PC-3 (cell line): Measurements from ENCODE around the gene ADAMTS17. TPM values are rescaled to one million over a fixed set of nuclear protein-coding genes. Genes with fewer than 3 reads are reported as not detected.

Source experiments
- ATAC-seq: fragments of 200-7000 bp; cut with Tn5 transposase; 2 replicates; pipeline ENCODE4 v1.9.1; 2020; ENCODE audit warnings: mild to moderate bottlenecking, moderate library complexity
- BruUV-seq: library from RNA; stranded (reverse); fragments of 400-500 nt; replicated peaks from 2 replicates; lab custom pipeline; 2021; lab: Mats Ljungman, UMichigan
- CTCF ChIA-PET: fragments of 300-600 bp; sonication (Branson Sonifier 250); formaldehyde crosslinking; loops from one replicate; lab custom pipeline; 2022; ENCODE audit warnings: antibody characterized with exemption; lab: Charles Lee
- POLR2A ChIA-PET: fragments of 300-600 bp; sonication (Branson Sonifier 250); formaldehyde crosslinking; loops from one replicate; lab custom pipeline; 2022; ENCODE audit warnings: antibody characterized with exemption; ENCODE audit not compliant: unreplicated experiment; lab: Charles Lee
- DNase-seq: peaks from one replicate; pipeline ENCODE4 v3.0.0-alpha.2; 2015
- H2AFZ ChIP-seq: fragments of 300-600 bp; sonication (generic); 2 replicates; pipeline ENCODE4 v1.6.0; 2016; ENCODE audit warnings: antibody characterized with exemption, low read length
- H3F3A ChIP-seq: fragments of 300-600 bp; sonication (generic); one replicate; pipeline ENCODE4 v1.6.0; 2017; ENCODE audit warnings: antibody characterized with exemption, low read length, control low read depth, mild to moderate bottlenecking; ENCODE audit not compliant: unreplicated experiment
- H3K27ac ChIP-seq: fragments of 300-600 bp; sonication (generic); 2 replicates; pipeline ENCODE4 v1.5.1; 2016; ENCODE audit warnings: mild to moderate bottlenecking, low read length
- H3K27me3 ChIP-seq: fragments of 300-600 bp; sonication (generic); 2 replicates; pipeline ENCODE4 v1.6.1; 2016; ENCODE audit warnings: low read length, mixed read lengths
- H3K36me3 ChIP-seq: fragments of 300-600 bp; sonication (generic); 2 replicates; pipeline ENCODE4 v1.6.1; 2016; ENCODE audit warnings: low read depth, mixed run types, low read length, mixed read lengths
- H3K4me1 ChIP-seq: fragments of 300-600 bp; sonication (generic); 2 replicates; pipeline ENCODE4 v1.5.1; 2016; ENCODE audit warnings: low read length; ENCODE audit not compliant: insufficient read depth
- H3K4me2 ChIP-seq: fragments of 300-600 bp; sonication (generic); 2 replicates; pipeline ENCODE4 v1.6.0; 2016; ENCODE audit warnings: low read length
- H3K4me3 ChIP-seq: fragments of 300-600 bp; sonication (generic); 2 replicates; pipeline ENCODE4 v1.5.1; 2016; ENCODE audit warnings: mild to moderate bottlenecking, low read length, mixed read lengths
- H3K79me2 ChIP-seq: fragments of 300-600 bp; sonication (generic); 2 replicates; pipeline ENCODE4 v1.6.1; 2017; ENCODE audit warnings: low read length, mixed read lengths
- H3K9ac ChIP-seq: fragments of 300-600 bp; sonication (generic); 2 replicates; pipeline ENCODE4 v1.6.0; 2016; ENCODE audit warnings: mild to moderate bottlenecking, low read length
- H3K9me2 ChIP-seq: fragments of 300-600 bp; sonication (generic); replicated peaks from 2 replicates; pipeline ENCODE4 v1.6.1; 2016; ENCODE audit warnings: mixed run types, low read length, mixed read lengths
- H3K9me3 ChIP-seq: fragments of 300-600 bp; sonication (generic); 2 replicates; pipeline ENCODE4 v1.6.1; 2016; ENCODE audit warnings: low read length, mixed read lengths
- H4K20me1 ChIP-seq: fragments of 300-600 bp; sonication (generic); 2 replicates; pipeline ENCODE4 v1.6.1; 2016; ENCODE audit warnings: low read length, mixed read lengths
- CTCF ChIP-seq: fragments of 300-600 bp; sonication (generic); conservative IDR thresholded peaks from 2 replicates; pipeline ENCODE4 v1.5.1; 2017; ENCODE audit warnings: antibody characterized with exemption, low read depth, mild to moderate bottlenecking, low read length
- EZH2 ChIP-seq: fragments of 300-600 bp; sonication (generic); IDR thresholded peaks from one replicate; pipeline ENCODE4 v1.6.1; 2017; ENCODE audit warnings: antibody characterized with exemption, mild to moderate bottlenecking, low read length; ENCODE audit not compliant: unreplicated experiment
- EZH2phosphoT487 ChIP-seq: fragments of 300-600 bp; sonication (generic); IDR thresholded peaks from 2 replicates; pipeline ENCODE4 v1.6.1; 2018; ENCODE audit warnings: mild to moderate bottlenecking, antibody characterized with exemption, low read length, borderline replicate concordance
- intact Hi-C: fragments of 100-400 bp; cut with micrococcal nuclease; formaldehyde crosslinking; loops from 2 replicates; pipeline ENCODE4 v1.9.0; 2023
- total RNA-seq: library from RNA; depleted of rRNA; stranded (reverse); fragments of >200 nt; gene quantifications from 2 replicates; pipeline ENCODE4 v1.2.3, GENCODE V29; 2014

The ADAMTS17 gene
- total RNA-seq, 1 experiment from 2014 or later, result 6.9 TPM

- H2AFZ ChIP-seq, result no peak overlapping the region
- no peaks in the 10 kb centered on the region for H3F3A ChIP-seq
- DNase-seq, result no peak
- no peak for ATAC-seq
- H3K79me2 ChIP-seq, result no peaks in the 10 kb centered on the region
- intact Hi-C loops, result no loop called here
- TF ChIP-seq EZH2, result no peak
- no peak for TF ChIP-seq EZH2phosphoT487
- TF ChIP-seq CTCF, result no peak
- no peak overlapping the region for H3K4me3 ChIP-seq
- H3K4me1 ChIP-seq, result no peaks in the 10 kb centered on the region
- H3K4me2 ChIP-seq, result no peak overlapping the region
- H3K9me3 ChIP-seq, result no peaks in the 10 kb centered on the region
- H4K20me1 ChIP-seq, result no peaks in the 10 kb centered on the region
- ChIA-PET POLR2A (no interaction called here), CTCF (no interaction called here)
- H3K36me3 ChIP-seq, result no peaks in the 10 kb centered on the region
- no peaks in the 10 kb centered on the region for H3K9me2 ChIP-seq
- no peaks in the 10 kb centered on the region for H3K27me3 ChIP-seq
- H3K27ac ChIP-seq, result no peak overlapping the region
- no peak overlapping the region for H3K9ac ChIP-seq
- no TSS peak for BruUV-seq
These were observed 145.3 kb downstream of the ADAMTS17 start for GRCh38 chr15:100196326-100197058.

- Histone ChIP-seq H2AFZ (no peak overlapping the region), H3K79me2 (no peaks in the 10 kb centered on the region), H3K9ac (no peak overlapping the region), H3K4me2 (no peak overlapping the region), H3K4me1 (no peaks in the 10 kb centered on the region), H3K9me2 (no peaks in the 10 kb centered on the region), H4K20me1 (no peaks in the 10 kb centered on the region), H3K4me3 (no peak overlapping the region), H3K9me3 (no peaks in the 10 kb centered on the region), H3K27ac (no peak overlapping the region), H3K36me3 (no peaks in the 10 kb centered on the region), H3K27me3 (no peaks in the 10 kb centered on the region), H3F3A (no peaks in the 10 kb centered on the region)
- intact Hi-C loops, result no loop called here
- TF ChIP-seq EZH2 (no peak), CTCF (no peak), EZH2phosphoT487 (no peak)
- ATAC-seq (no peak), DNase-seq (no peak)
- BruUV-seq, result no TSS peak
- POLR2A ChIA-PET, result no interaction called here
- CTCF ChIA-PET, result no interaction called here
These were observed 146.8 kb downstream of the ADAMTS17 start for GRCh38 chr15:100194996-100195395.

- BruUV-seq, result no TSS peak
- CTCF ChIA-PET, result no interaction called here
- intact Hi-C loops, result no loop called here
These were observed 148.4 kb downstream of the ADAMTS17 start for GRCh38 chr15:100193277-100193860.

More at GRCh38 chr15:100193277-100193860, 148.4 kb downstream of the ADAMTS17 start:
- H2AFZ ChIP-seq, result no peak overlapping the region
- no peak overlapping the region for H3K4me3 ChIP-seq
- H3K4me2 ChIP-seq, result no peak overlapping the region
- ATAC-seq (no peak), DNase-seq (no peak)
- H3K27me3 ChIP-seq, result no peaks in the 10 kb centered on the region
- no peak overlapping the region for H3K27ac ChIP-seq
- no peaks in the 10 kb centered on the region for H4K20me1 ChIP-seq
- no peaks in the 10 kb centered on the region for H3F3A ChIP-seq
- no peaks in the 10 kb centered on the region for H3K9me2 ChIP-seq
- TF ChIP-seq EZH2phosphoT487 (no peak), EZH2 (no peak), CTCF (no peak)
- H3K9ac ChIP-seq, result no peak overlapping the region
- H3K9me3 ChIP-seq, result no peaks in the 10 kb centered on the region
- no peaks in the 10 kb centered on the region for H3K79me2 ChIP-seq
- no peaks in the 10 kb centered on the region for H3K4me1 ChIP-seq
- POLR2A ChIA-PET, result no interaction called here
- H3K36me3 ChIP-seq, result no peaks in the 10 kb centered on the region
